DND-41 (cell line): ENCODE measurements around the gene RIOK3.

ENCODE experiments used
- ATAC-seq: fragments of 200-7000 bp; cut with Tn5 transposase; 3 replicates; pipeline ENCODE4 v1.9.1; 2021; ENCODE audit warnings: low read depth; ENCODE audit not compliant: insufficient read depth
- DNase-seq: peaks from one replicate; pipeline ENCODE4 v3.0.0-alpha.2; 2020
- H2AFZ ChIP-seq: 2 replicates; pipeline ENCODE4 v1.6.0; 2012; ENCODE audit warnings: low read depth, low read length
- H3K27ac ChIP-seq: 2 replicates; pipeline ENCODE4 v1.5.1; 2012; ENCODE audit warnings: low read length, inconsistent platforms
- H3K27me3 ChIP-seq: fragments of 200-600 bp; sonication (generic); 2 replicates; pipeline ENCODE4 v1.6.0; 2012; ENCODE audit warnings: low read length, mild to moderate bottlenecking, inconsistent platforms; ENCODE audit not compliant: insufficient read depth, poor library complexity
- H3K36me3 ChIP-seq: 2 replicates; pipeline ENCODE4 v1.5.1; 2012; ENCODE audit warnings: low read length, inconsistent platforms; ENCODE audit not compliant: insufficient read depth
- H3K4me1 ChIP-seq: 2 replicates; pipeline ENCODE4 v1.5.1; 2012; ENCODE audit warnings: mild to moderate bottlenecking, low read length; ENCODE audit not compliant: insufficient read depth
- H3K4me2 ChIP-seq: 2 replicates; pipeline ENCODE4 v1.6.0; 2012; ENCODE audit warnings: mild to moderate bottlenecking, moderate library complexity, low read length, inconsistent platforms; ENCODE audit not compliant: insufficient read depth
- H3K4me3 ChIP-seq, 2 experiments: fragments of 200-600 bp in 1 of 2; shearing (Covaris generic) in 1 of 2; 2 replicates each; pipeline ENCODE4 v1.5.1; 2012 to 2016; ENCODE audit warnings: inconsistent platforms in 2 of 2, low read length in 2 of 2, mild to moderate bottlenecking in 2 of 2, low read depth in 1 of 2, moderate library complexity in 1 of 2
- H3K79me2 ChIP-seq: 2 replicates; pipeline ENCODE4 v1.6.0; 2012; ENCODE audit warnings: low read length, inconsistent platforms; ENCODE audit not compliant: insufficient read depth
- H3K9ac ChIP-seq: 2 replicates; pipeline ENCODE4 v1.6.0; 2012; ENCODE audit warnings: low read depth, mild to moderate bottlenecking, inconsistent platforms, low read length, moderate library complexity
- H3K9me3 ChIP-seq: 2 replicates; pipeline ENCODE4 v1.5.1; 2012; ENCODE audit warnings: low read length, moderate library complexity, mild to moderate bottlenecking, inconsistent platforms; ENCODE audit not compliant: insufficient read depth, severe bottlenecking
- H4K20me1 ChIP-seq: 2 replicates; pipeline ENCODE4 v1.6.0; 2012; ENCODE audit warnings: low read length; ENCODE audit not compliant: insufficient read depth
- EZH2 ChIP-seq: IDR thresholded peaks from 3 replicates; pipeline ENCODE4 v1.6.1; 2012; ENCODE audit warnings: borderline replicate concordance, low read depth, mild to moderate bottlenecking, moderate library complexity, low read length, inconsistent platforms; ENCODE audit not compliant: severe bottlenecking
- TF ChIP-seq, protein P1 (sequence below): IDR thresholded peaks from 2 replicates; pipeline ENCODE4 v1.5.1; 2012; ENCODE audit warnings: borderline replicate concordance, low read length, moderate library complexity, mild to moderate bottlenecking; ENCODE audit not compliant: poor library complexity, severe bottlenecking; ENCODE audit errors: extremely low read depth

The RIOK3 gene, protein sequence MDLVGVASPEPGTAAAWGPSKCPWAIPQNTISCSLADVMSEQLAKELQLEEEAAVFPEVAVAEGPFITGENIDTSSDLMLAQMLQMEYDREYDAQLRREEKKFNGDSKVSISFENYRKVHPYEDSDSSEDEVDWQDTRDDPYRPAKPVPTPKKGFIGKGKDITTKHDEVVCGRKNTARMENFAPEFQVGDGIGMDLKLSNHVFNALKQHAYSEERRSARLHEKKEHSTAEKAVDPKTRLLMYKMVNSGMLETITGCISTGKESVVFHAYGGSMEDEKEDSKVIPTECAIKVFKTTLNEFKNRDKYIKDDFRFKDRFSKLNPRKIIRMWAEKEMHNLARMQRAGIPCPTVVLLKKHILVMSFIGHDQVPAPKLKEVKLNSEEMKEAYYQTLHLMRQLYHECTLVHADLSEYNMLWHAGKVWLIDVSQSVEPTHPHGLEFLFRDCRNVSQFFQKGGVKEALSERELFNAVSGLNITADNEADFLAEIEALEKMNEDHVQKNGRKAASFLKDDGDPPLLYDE

DNA sequence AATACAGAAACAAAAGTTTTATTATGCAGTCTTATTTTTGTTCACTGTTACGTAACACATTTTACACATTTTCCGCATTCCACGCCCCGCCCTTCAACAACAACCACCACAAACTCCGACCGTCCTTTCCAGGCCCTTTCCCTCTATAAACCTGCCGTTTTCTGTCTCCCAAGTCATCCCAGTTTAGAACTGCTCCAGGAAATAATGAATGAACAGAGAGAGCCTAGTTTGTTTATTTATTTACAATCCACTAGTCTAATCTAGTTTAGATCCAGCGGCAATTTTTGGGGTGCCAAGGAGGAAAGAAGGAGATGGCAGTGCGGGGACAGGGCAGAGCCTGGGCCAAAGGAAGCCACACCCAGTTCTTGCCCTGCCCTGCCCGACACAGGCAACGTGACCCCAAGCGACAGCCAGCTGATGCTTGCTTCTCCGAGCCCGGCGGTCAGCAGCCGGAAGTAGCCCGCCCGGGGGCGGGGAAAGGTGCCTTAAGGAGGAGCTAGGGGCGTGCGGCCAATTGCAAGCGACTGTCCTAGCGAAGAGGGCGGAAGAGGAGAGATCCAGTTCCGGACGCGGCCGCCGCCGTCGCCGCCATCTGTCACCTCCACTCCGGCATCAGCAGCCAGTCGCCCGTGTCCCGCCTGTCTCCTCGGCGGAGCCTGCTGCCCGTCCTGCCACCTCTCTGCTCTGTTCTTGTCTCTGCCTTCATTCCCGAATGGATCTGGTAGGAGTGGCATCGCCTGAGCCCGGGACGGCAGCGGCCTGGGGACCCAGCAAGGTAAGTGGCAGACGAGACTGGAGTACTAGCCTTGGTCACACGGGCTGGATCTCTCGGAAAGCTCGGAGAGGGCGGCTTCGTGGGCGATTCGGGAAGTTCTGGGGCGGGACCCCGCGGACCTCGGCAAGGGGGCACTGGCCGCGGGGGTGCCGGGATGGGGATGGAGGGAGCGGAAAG, at the start of gene RIOK3:
RIOK3 (plus strand) TSS at position 560 of the 952 bp plus-strand sequence; CDS start at position 713, 153 bp downstream.
- Histone ChIP-seq H3K4me2 (peak within 1 kb of the TSS; percentile 83), H3K4me1 (peaks cover 41% of the 10 kb centered on the region), H3K4me3 (peak within 1 kb of the TSS; percentile 72 to 93), H4K20me1 (peaks cover 5% of the 10 kb centered on the region; the same call in 1 of the 2 replicates), H3K9me3 (no peaks in the 10 kb centered on the region), H3K36me3 (peaks cover 2% of the 10 kb centered on the region), H2AFZ (peak within 1 kb of the TSS; percentile 90), H3K79me2 (peaks cover 49% of the 10 kb centered on the region), H3K27ac (peak within 1 kb of the TSS; percentile 67), H3K9ac (peak within 1 kb of the TSS; percentile 71), H3K27me3 (no peaks in the 10 kb centered on the region)
- TF ChIP-seq, protein P1, sequence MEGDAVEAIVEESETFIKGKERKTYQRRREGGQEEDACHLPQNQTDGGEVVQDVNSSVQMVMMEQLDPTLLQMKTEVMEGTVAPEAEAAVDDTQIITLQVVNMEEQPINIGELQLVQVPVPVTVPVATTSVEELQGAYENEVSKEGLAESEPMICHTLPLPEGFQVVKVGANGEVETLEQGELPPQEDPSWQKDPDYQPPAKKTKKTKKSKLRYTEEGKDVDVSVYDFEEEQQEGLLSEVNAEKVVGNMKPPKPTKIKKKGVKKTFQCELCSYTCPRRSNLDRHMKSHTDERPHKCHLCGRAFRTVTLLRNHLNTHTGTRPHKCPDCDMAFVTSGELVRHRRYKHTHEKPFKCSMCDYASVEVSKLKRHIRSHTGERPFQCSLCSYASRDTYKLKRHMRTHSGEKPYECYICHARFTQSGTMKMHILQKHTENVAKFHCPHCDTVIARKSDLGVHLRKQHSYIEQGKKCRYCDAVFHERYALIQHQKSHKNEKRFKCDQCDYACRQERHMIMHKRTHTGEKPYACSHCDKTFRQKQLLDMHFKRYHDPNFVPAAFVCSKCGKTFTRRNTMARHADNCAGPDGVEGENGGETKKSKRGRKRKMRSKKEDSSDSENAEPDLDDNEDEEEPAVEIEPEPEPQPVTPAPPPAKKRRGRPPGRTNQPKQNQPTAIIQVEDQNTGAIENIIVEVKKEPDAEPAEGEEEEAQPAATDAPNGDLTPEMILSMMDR, result no peak
- TF ChIP-seq EZH2, result no peak
- ATAC-seq, result peak; percentile 96
- DNase-seq, result peak; percentile 85

DNA sequence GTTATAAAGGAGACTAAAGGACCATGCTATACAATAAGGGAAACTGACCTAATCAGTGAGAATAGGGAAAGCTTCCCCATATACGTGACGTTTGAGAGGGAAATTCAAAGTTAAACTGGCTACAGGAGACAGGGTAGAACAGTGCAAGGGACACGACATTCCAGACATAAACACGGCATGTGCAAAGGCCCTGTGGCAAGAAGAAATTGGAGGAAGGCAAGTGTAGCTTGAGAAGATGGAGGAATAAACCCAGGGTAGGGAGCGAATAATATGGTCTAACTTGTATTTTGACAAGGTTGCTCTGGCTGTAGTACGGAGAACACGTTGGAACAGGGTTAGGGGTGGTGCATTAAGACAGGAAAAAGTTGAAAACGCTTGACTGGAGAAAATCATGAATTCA, 49.8 kb upstream of the RIOK3 start:
- no peak for ATAC-seq
- Histone ChIP-seq H2AFZ (no peak overlapping the region), H3K9me3 (no peaks in the 10 kb centered on the region), H3K4me3 (no peak overlapping the region), H3K27me3 (no peaks in the 10 kb centered on the region), H3K79me2 (no peaks in the 10 kb centered on the region), H3K27ac (no peak overlapping the region), H3K9ac (no peak overlapping the region), H4K20me1 (no peaks in the 10 kb centered on the region), H3K4me1 (no peaks in the 10 kb centered on the region), H3K36me3 (no peaks in the 10 kb centered on the region), H3K4me2 (no peak overlapping the region)
- TF ChIP-seq, protein P1, result no peak
- TF ChIP-seq EZH2, result no peak
- DNase-seq, result no peak

DNA sequence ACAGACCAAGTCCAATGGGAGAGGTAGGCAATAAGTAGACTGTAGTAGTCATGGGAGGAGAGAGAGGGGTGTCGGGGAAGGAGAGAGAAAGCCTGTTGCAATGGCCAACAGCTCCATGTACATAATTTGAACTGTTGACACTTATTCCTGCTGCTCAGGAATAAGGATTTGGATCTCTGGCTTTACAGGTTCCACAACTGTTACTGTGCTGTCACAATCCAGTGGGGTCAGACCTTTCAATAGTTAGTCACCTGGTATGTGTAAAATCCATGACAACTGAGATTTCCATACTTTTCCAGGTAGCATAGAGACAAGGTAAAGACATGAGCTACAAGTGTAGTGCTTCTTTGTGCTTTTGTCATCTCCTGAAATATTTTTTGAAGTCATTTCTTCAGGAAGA, 47.5 kb upstream of the RIOK3 start:
- H4K20me1 ChIP-seq, result no peaks in the 10 kb centered on the region
- no peak overlapping the region for H3K4me3 ChIP-seq
- DNase-seq, result no peak
- no peak overlapping the region for H3K4me2 ChIP-seq
- no peak overlapping the region for H3K9ac ChIP-seq
- H3K27ac ChIP-seq, result no peak overlapping the region
- no peaks in the 10 kb centered on the region for H3K27me3 ChIP-seq
- no peak overlapping the region for H2AFZ ChIP-seq
- ATAC-seq, result no peak
- no peaks in the 10 kb centered on the region for H3K36me3 ChIP-seq
- no peaks in the 10 kb centered on the region for H3K79me2 ChIP-seq
- TF ChIP-seq, protein P1, result no peak
- TF ChIP-seq EZH2, result no peak
- H3K4me1 ChIP-seq, result no peaks in the 10 kb centered on the region
- no peaks in the 10 kb centered on the region for H3K9me3 ChIP-seq
